Measurements from ENCODE around the gene SARDH.
"Not testable (repeated sequence)": the region's sequence is repeated elsewhere in the genome, so short reads cannot be mapped to it uniquely, and the experiment has no call there.

Gene SARDH

GRCh38 chr9:133754688-133755227 is 16.6 kb upstream of the SARDH start:
- no peak overlapping the region for H3K4me3 ChIP-seq (replicated peaks; ENCODE audit: low read depth, low read length)
- no peak for TF ChIP-seq CTCF (IDR thresholded peaks at IDR 0.05; ENCODE audit: low read depth, low read length, missing control alignments)
- DNase-seq (ENCODE audit: extremely low read depth, low read depth), result no peak

DNA sequence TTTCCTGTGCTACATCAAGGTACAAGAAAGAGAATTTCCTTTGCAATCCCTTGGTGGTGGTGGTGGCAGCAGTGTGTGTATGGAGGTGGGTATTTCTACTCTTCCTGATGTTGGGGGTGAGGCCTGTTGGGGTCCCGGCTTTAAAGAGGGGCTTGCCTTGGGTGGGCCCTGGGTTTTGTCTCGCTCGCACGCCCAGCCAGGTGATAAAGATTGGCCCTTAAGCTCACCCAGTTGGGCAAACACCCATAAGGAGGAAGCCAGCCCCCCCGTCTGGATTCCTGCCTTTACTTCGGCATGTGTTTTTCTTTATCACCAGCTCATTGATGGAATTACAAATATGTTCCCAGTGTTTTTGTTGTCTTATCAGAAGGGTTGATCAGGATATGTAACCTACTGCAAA is 16.0 kb upstream of the SARDH start:
- no peak overlapping the region for H3K4me3 ChIP-seq (replicated peaks; ENCODE audit: low read depth, low read length)
- no peak for TF ChIP-seq CTCF (IDR thresholded peaks at IDR 0.05; ENCODE audit: low read depth, low read length, missing control alignments)
- no peak for DNase-seq (ENCODE audit: extremely low read depth, low read depth)

DNA sequence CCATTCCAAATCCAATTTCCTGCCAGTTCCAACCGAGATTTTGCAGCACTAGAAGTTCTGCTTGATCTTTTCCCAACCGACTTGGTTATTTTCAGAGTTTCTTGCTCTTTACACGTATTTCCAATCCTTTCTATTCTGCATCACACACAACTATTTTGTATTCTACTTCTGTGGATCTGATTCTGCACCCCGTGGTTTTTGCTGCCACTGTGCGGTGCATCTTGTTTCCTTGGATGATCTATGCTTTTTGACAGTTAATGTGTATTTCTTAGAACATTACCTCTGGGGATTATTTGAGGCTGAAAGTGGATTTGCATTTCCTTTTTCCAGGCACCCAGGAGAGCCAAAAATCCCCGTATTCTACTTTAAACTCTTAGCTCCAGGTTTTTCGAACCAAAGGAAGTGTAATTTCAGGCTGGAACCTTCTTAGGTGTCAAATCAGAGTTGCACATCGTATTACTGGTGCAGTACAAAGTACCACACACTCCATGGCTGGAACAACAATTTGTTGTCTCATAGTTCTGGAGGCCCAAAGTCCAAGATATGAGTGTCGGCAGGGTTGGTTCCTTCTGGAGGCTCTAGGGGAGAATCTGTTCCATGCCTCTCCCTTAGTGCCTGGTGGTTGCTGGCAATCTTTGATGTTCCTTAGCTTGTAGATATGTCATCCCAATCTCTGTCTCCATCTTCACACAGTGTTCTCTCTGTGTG is 14.7 kb upstream of the SARDH start:
- H3K4me3 ChIP-seq (replicated peaks; ENCODE audit: low read depth, low read length), result no peak overlapping the region
- no peak for TF ChIP-seq CTCF (IDR thresholded peaks at IDR 0.05; ENCODE audit: low read depth, low read length, missing control alignments)
- no peak for DNase-seq (ENCODE audit: extremely low read depth, low read depth)

- no peak for TF ChIP-seq CTCF (IDR thresholded peaks at IDR 0.05; ENCODE audit: low read depth, low read length, missing control alignments)
- no peak for DNase-seq (ENCODE audit: extremely low read depth, low read depth)
- no peak overlapping the region for H3K4me3 ChIP-seq (replicated peaks; ENCODE audit: low read depth, low read length)
These were observed 13.0 kb upstream of the SARDH start for GRCh38 chr9:133750982-133751649.

DNA sequence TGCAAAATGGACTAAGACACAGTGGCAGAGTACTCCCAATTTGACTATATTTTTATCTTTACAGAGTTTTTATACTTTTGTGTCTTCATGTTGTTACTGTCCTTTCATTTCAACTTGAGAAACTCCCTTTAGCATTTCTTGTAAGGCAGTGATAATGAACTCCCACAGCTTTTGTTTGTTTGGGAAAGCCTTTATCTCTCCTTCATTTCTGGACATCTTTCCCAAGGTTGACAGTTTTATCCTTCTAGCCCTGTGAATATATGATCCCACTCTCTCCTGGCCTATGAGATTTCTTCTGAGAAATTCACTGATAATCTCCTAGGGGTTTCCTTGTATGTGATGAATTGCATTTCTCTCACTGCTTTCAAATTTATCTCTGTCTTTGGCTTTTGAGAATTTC is 9.2 kb upstream of the SARDH start:
- no peak for TF ChIP-seq CTCF (IDR thresholded peaks at IDR 0.05; ENCODE audit: low read depth, low read length, missing control alignments)
- no peak overlapping the region for H3K4me3 ChIP-seq (replicated peaks; ENCODE audit: low read depth, low read length)
- no peak for DNase-seq (ENCODE audit: extremely low read depth, low read depth)

- H3K4me3 ChIP-seq (replicated peaks; ENCODE audit: low read depth, low read length); DNase-seq (ENCODE audit: extremely low read depth, low read depth): not testable (repeated sequence)
These were observed 6.4 kb upstream of the SARDH start for GRCh38 chr9:133744528-133744927.

DNA sequence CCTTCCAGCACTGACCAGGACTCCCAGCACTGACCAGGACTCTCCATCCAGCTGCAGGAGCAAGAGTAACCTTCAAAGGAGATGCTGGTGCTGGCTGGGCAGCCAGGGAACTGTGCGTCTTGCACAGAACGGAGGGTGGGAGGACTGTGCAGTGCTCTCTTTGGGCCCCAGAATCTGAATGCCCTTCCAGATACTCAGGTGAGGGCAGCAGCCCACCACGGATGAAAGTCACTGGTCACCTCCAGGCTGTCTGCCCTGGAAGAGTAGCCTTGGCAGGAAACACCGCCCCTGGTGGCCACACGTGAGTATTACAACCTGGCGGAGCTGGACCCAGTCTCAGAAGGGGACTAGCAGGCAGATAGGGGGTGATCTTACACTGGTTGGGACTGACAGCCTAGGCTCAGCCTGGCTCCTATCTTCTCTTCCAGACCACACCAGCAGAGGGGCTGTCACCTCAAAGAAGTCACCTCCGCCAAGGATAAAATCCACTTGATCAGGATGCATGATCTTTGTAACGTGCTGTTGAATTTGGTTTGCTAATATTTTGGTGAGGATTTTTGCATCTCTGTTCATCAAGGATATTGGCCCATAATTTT is 4.8 kb upstream of the SARDH start:
- TF ChIP-seq CTCF (IDR thresholded peaks at IDR 0.05; ENCODE audit: low read depth, low read length, missing control alignments), result peak; percentile 100
- H3K4me3 ChIP-seq (replicated peaks; ENCODE audit: low read depth, low read length), result no peak overlapping the region
- DNase-seq (ENCODE audit: extremely low read depth, low read depth), result peak; percentile 39

Measured in HFF-Myc (cell line).